IPS-20b (cell line): ENCODE measurements around the gene PTH2R.
"Not testable (repeated sequence)": the region's sequence is repeated elsewhere in the genome, so short reads cannot be mapped to it uniquely, and the experiment has no call there.

Source experiments
- H3K27ac ChIP-seq: one replicate; pipeline ENCODE4 v1.5.1; 2013; ENCODE audit warnings: low read length
- H3K27me3 ChIP-seq: 2 replicates; pipeline ENCODE4 v1.6.1; 2013; ENCODE audit warnings: mild to moderate bottlenecking, low read length, inconsistent platforms; ENCODE audit not compliant: insufficient read depth
- H3K36me3 ChIP-seq: 2 replicates; pipeline ENCODE4 v1.6.1; 2013; ENCODE audit warnings: low read depth, mild to moderate bottlenecking, inconsistent platforms, low read length, moderate library complexity; ENCODE audit not compliant: insufficient read depth
- H3K4me1 ChIP-seq: 2 replicates; pipeline ENCODE4 v1.6.1; 2013; ENCODE audit warnings: mild to moderate bottlenecking, control low read depth, inconsistent platforms, low read length, moderate library complexity; ENCODE audit not compliant: insufficient read depth
- H3K4me3 ChIP-seq: 2 replicates; pipeline ENCODE4 v1.5.1; 2013; ENCODE audit warnings: mild to moderate bottlenecking, low read length, inconsistent platforms
- H3K9ac ChIP-seq: 2 replicates; pipeline ENCODE4 v1.6.1; 2013; ENCODE audit warnings: low read depth, mild to moderate bottlenecking, inconsistent platforms, low read length, moderate library complexity
- H3K9me3 ChIP-seq: 2 replicates; pipeline ENCODE4 v1.6.1; 2013; ENCODE audit warnings: mild to moderate bottlenecking, low read depth, low read length, inconsistent platforms; ENCODE audit not compliant: insufficient read depth

Gene PTH2R

DNA sequence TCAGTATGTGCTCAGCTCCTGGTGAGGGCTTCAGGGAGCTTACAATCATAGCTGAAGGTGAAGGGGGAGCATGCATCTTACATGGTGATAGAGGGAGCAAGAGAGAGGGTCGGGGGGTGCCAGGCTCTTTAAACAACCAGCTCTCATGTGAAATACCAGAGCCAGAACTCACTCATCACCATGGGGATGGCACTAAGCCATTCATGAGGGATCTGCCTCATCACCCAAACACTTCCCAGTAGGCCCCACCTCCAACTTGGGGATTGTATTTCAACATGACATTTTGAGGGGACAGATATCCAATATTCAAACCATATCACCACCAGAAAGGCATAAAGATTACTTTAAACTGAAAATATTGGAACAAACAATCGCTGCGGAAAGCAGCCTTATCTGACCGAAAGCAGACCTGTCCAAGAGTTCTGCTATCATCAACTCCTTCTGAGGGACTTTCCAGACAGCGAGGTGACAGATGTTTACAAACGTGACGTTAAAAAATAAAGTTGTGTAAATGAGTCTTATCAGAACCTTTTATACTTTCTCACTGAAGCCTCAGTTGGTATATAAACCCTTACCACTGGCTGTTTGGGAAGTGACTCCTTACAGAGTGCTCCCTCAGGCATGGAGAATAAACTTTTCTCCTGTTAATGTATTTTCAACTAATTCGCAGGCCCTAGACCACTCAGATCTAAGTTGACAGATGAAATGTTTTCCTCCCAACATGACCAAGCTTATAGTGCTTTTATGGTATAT is 35.5 kb upstream of the PTH2R start:
- H3K4me3 ChIP-seq, result no peak overlapping the region
- H3K27ac ChIP-seq, result no peak overlapping the region
- H3K4me1 ChIP-seq, result peaks cover 10% of the 10 kb centered on the region
- H3K9ac ChIP-seq, result no peak overlapping the region
- H3K36me3 ChIP-seq, result no peaks in the 10 kb centered on the region
- no peaks in the 10 kb centered on the region for H3K9me3 ChIP-seq
- no peaks in the 10 kb centered on the region for H3K27me3 ChIP-seq

DNA sequence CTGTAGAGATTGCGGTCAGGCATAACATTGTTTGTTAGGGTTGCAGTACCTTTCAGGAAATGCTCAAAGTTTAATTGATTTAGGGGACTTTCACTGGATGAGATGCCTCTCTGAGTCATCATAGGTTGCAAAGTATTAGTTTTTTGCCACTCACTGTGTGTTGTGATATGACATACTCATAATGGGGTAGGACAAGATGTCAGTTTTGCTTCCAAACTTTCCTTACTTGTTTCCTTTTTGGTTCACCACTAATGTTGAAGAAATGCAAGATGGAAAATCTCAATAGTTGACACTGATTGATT is 35.0 kb upstream of the PTH2R start:
- H3K36me3 ChIP-seq, result no peaks in the 10 kb centered on the region
- no peak overlapping the region for H3K27ac ChIP-seq
- H3K27me3 ChIP-seq, result no peaks in the 10 kb centered on the region
- no peaks in the 10 kb centered on the region for H3K9me3 ChIP-seq
- peaks cover 14% of the 10 kb centered on the region for H3K4me1 ChIP-seq
- no peak overlapping the region for H3K4me3 ChIP-seq
- H3K9ac ChIP-seq, result no peak overlapping the region

DNA sequence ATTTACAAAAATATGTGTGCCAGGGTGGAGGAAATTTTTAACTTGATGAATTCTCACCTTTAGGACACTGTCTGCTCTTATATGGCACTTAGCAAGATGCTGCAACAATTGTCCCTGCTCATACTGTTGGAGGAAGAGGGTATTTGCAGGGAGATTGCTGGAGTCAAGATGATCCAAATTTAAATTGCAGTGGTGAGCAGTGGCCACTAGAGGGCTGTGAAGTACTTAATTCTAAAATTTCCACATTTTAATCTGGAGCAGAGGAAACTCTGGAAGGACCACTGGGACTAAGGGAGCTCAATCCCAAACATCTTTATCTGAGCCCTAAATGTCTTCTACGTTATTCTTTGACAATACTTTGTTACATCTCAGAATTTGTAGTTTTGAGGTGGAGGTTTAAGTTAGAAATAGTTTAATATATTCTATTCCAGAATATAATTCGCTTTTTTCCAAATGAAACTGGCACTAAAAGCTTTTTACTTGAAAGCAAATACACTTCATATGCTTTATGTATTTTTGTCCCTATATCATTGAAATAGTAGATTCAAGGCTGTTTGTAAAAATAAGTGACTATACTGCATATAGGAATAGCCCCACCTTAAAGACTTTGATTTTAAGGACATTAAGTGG is 33.0 kb upstream of the PTH2R start:
- H3K9ac ChIP-seq, result no peak overlapping the region
- H3K36me3 ChIP-seq, result no peaks in the 10 kb centered on the region
- no peaks in the 10 kb centered on the region for H3K27me3 ChIP-seq
- peaks cover 15% of the 10 kb centered on the region for H3K4me1 ChIP-seq
- no peaks in the 10 kb centered on the region; the same call in 1 of the 2 replicates for H3K9me3 ChIP-seq
- no peak overlapping the region for H3K4me3 ChIP-seq
- H3K27ac ChIP-seq, result no peak overlapping the region

DNA sequence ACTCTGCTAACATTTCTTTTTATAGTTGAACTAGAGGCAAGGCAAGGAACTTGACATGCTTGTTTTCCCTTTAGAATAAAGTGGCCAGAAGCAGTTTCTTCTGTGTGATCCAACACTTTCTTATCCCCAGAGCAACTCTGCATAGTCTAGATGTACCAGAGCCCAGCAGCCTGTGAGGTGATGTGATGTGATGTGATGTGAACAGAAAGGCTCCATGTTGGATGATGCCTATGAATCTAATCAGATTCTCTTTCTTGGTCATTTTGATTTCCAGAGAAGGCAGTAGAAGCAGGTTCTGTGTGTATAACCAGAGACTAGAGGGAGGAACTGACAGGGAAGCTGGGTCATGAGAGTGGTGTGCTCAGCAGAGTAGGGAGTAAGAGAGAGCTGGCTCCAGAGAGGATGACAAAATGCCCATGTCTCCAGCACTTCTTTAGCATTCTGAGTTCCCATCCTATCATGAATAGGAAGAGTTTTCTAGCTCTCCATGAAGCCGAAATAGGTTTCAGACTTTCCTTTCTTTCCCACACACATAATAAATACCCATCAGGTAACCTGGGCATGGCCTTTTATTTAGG is 31.0 kb upstream of the PTH2R start:
- Histone ChIP-seq H3K27me3 (no peaks in the 10 kb centered on the region), H3K4me3 (no peak overlapping the region), H3K9me3 (no peaks in the 10 kb centered on the region; the same call in 1 of the 2 replicates), H3K4me1 (peaks cover 15% of the 10 kb centered on the region), H3K9ac (no peak overlapping the region; the same call in 1 of the 2 replicates), H3K27ac (no peak overlapping the region), H3K36me3 (no peaks in the 10 kb centered on the region)

DNA sequence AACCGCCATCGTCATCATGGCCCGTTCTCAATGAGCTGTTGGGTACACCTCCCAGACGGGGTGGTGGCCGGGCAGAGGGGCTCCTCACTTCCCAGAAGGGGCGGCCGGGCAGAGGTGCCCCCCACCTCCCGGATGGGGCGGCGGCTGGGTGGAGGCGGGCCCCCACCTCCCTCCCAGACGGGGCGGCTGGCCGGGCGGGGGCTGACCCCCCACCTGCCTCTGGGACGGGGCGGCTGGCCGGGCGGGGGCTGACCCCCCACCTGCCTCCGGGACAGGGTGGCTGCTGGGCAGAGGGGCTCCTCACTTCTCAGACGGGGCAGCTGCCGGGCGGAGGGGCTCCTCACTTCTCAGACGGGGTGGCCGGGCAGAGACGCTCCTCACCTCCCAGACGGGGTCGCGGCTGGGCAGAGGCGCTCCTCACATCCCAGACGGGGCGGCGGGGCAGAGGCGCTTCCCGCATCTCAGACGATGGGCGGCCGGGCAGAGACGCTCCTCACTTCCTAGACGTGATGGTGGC is 29.2 kb upstream of the PTH2R start:
- H3K27me3 ChIP-seq, H3K27ac ChIP-seq, H3K9me3 ChIP-seq, H3K36me3 ChIP-seq, H3K4me3 ChIP-seq, H3K9ac ChIP-seq: not testable (repeated sequence)
- peaks cover 15% of the 10 kb centered on the region for H3K4me1 ChIP-seq

DNA sequence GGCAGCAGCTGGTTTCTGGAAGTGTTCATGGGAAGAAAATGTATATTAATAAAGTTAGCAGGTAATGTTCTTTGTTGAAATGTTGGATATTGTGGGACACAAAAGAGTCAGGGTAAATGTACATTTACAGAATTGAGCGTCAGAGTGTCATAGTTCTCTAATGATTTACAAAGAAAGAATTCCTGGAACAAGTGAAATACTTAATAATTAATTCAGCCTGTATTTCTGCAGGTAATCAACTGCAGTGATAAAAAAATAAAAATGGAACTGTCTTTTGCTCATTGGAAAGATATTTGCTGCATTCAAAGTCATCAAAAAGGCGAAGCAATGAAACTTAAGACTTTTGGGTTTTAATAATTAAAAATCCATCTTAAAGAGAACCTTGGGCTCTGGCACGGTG is 27.4 kb upstream of the PTH2R start:
- Histone ChIP-seq H3K27ac (no peak overlapping the region), H3K9me3 (no peaks in the 10 kb centered on the region; the same call in 1 of the 2 replicates), H3K4me1 (peaks cover 15% of the 10 kb centered on the region), H3K36me3 (no peaks in the 10 kb centered on the region), H3K27me3 (no peaks in the 10 kb centered on the region), H3K9ac (no peak overlapping the region), H3K4me3 (no peak overlapping the region)

DNA sequence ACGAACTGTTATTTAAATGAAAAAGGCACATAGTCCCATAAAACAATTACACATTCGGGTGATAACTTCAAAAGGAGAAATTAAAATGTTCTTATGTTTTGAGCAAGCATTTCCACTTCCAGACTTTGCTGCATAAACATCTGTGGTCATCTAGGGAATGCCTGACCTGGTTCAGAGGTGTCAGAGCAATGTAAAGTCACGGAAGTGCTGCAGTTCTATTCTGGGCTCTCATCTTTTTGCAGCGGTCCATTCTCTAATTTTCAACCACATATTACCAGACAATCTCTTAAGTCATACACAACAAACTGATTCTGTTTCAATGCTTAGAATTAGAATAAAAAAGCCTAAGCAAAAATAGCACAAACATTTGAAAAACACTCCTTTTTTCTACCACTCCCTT is 22.0 kb upstream of the PTH2R start:
- H3K4me3 ChIP-seq, result no peak overlapping the region
- no peaks in the 10 kb centered on the region for H3K4me1 ChIP-seq
- H3K27me3 ChIP-seq, result no peaks in the 10 kb centered on the region
- H3K9me3 ChIP-seq, result no peaks in the 10 kb centered on the region
- no peak overlapping the region for H3K27ac ChIP-seq
- no peaks in the 10 kb centered on the region for H3K36me3 ChIP-seq
- H3K9ac ChIP-seq, result no peak overlapping the region

DNA sequence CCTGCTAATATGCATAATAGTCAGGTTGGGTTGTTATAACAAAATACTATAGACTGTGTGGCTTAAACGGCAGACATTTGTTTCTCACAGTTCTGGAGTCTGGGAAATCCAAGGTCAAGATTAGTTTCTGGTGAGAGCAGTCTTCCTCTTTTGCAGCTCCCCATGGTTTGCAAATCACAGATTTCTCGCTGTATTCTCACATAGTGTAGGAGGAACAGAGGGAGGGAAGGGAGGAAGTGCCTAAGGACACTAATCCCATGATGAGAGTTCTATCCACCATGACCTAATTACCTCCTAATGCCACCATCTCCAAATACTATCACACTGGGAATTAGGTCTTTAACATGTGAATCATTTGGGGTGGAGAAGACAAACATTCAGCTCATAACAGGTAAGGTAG is 20.1 kb upstream of the PTH2R start:
- no peak overlapping the region for H3K27ac ChIP-seq
- no peaks in the 10 kb centered on the region for H3K9me3 ChIP-seq

DNA sequence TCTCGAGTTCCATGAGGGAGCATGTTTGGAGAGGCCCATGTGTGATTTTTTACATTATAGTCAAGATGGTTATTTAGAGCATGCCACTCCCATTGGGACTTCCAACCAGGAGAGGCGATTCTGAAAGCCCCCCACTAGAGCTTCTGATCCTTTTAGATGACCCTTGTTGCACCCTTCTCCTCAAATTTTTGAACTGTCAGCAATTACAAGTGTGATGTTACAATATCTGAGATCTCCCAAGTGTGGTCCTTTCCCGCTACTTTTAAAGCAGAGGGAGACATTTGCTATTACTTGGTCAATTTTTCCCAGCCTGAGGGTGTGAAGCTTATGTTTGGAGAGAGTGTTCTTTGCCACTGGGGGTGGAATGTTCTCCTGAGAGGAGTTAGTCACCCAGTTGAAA is 16.7 kb upstream of the PTH2R start:
- Histone ChIP-seq H3K36me3 (no peaks in the 10 kb centered on the region), H3K9ac (no peak overlapping the region), H3K4me1 (no peaks in the 10 kb centered on the region), H3K27me3 (no peaks in the 10 kb centered on the region), H3K9me3 (peaks cover 18% of the 10 kb centered on the region), H3K27ac (no peak overlapping the region), H3K4me3 (no peak overlapping the region)

More for the DNA sequence above, 20.1 kb upstream of the PTH2R start:
- Histone ChIP-seq H3K4me1 (no peaks in the 10 kb centered on the region), H3K36me3 (no peaks in the 10 kb centered on the region), H3K9ac (no peak overlapping the region), H3K27me3 (no peaks in the 10 kb centered on the region), H3K4me3 (no peak overlapping the region)

DNA sequence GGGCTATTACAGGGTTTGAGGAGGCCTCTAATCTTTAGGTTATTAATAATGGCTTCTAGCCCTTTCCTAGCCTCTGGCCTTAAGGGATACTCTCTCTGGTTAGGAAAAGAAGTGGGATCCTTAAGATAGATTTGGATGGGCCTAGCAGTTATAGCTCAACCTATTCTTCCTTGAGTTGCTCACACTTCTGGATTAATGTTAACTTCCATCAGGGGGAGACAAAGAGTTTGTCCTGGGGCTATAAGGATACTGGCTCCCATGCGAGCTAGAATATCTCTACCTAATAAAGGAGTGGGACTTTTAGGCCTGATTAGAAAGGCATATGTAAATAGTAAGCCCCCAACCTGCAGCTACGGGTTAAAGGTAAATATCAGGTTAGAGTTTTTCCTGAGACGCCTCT is 14.3 kb upstream of the PTH2R start:
- no peaks in the 10 kb centered on the region for H3K4me1 ChIP-seq
- H3K27me3 ChIP-seq, result no peaks in the 10 kb centered on the region
- no peaks in the 10 kb centered on the region for H3K36me3 ChIP-seq
- H3K27ac ChIP-seq, result no peak overlapping the region
- H3K9me3 ChIP-seq, result peaks cover 18% of the 10 kb centered on the region
- no peak overlapping the region for H3K4me3 ChIP-seq
- no peak overlapping the region for H3K9ac ChIP-seq

DNA sequence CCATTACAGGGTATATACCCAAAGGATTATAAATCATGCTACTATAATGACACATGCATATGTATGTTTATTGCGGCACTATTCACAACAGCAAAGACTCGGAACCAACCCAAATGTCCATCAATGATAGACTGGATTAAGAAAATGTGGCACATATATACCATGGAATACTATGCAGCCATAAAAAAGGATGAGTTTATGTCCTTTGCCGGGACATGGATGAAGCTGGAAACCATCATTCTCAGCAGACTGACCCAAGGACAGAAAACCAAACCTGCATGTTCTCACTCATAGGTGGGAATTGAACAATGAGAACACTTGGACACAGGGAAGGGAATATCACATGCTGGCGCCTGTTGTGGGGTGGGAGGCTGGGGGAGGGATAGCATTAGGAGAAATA is 9.8 kb upstream of the PTH2R start:
- H3K27me3 ChIP-seq, H3K27ac ChIP-seq, H3K36me3 ChIP-seq, H3K4me3 ChIP-seq, H3K9ac ChIP-seq, H3K4me1 ChIP-seq: not testable (repeated sequence)
- peaks cover 18% of the 10 kb centered on the region for H3K9me3 ChIP-seq

DNA sequence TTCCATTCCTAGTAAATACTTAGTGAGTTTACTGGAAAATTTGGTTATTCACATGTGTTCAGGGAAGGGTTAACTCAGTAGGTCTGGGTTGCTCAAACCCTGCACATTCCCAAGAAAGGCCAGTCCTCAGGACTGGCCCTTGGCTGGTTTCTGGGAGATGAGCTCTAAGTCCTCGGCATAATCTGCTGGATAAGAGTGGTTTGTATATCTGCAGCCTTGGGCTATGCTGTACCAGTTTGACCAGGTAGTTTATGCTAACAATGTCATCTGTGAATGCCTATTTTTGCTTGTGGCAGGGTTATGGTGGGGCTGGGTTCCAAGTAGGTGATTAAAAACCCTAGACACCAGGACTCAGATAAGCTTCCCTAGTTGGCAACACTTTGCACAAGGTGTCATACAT is 7.4 kb upstream of the PTH2R start:
- no peaks in the 10 kb centered on the region for H3K4me1 ChIP-seq

More for the DNA sequence above, 7.4 kb upstream of the PTH2R start:
- Histone ChIP-seq H3K9me3 (peaks cover 7% of the 10 kb centered on the region), H3K9ac (no peak overlapping the region), H3K27me3 (no peaks in the 10 kb centered on the region), H3K36me3 (no peaks in the 10 kb centered on the region), H3K27ac (no peak overlapping the region), H3K4me3 (no peak overlapping the region)
